WERI-Rb-1 (cell line): ENCODE results near the gene SFXN3.

ENCODE experiments used
- DNase-seq: peaks from one replicate; pipeline ENCODE4 v3.0.0-alpha.2; 2020
- H3K27ac ChIP-seq: fragments of 250-450 bp; sonication (Bioruptor Pico); 2 replicates; pipeline ENCODE4 v1.5.1; 2020; ENCODE audit warnings: mild to moderate bottlenecking, moderate library complexity
- H3K27me3 ChIP-seq: fragments of 250-450 bp; sonication (Bioruptor Pico); 2 replicates; pipeline ENCODE4 v1.5.1; 2021; ENCODE audit warnings: mild to moderate bottlenecking, low read depth, moderate library complexity; ENCODE audit not compliant: insufficient read depth, severe bottlenecking
- H3K36me3 ChIP-seq: fragments of 250-450 bp; sonication (Bioruptor Pico); 2 replicates; pipeline ENCODE4 v1.5.1; 2020; ENCODE audit warnings: mild to moderate bottlenecking, moderate library complexity
- H3K4me3 ChIP-seq: 2 replicates; pipeline ENCODE4 v1.5.1; 2011; ENCODE audit warnings: low read depth, mild to moderate bottlenecking, control low read depth, low read length
- H3K9me3 ChIP-seq: fragments of 250-450 bp; sonication (Bioruptor Pico); 2 replicates; pipeline ENCODE4 v1.5.1; 2021; ENCODE audit warnings: mild to moderate bottlenecking, moderate library complexity; ENCODE audit not compliant: severe bottlenecking
- CTCF ChIP-seq: IDR thresholded peaks from 2 replicates; pipeline ENCODE4 v1.5.1; 2011; ENCODE audit warnings: low read depth, mild to moderate bottlenecking, control low read depth, inconsistent platforms, low read length

The SFXN3 gene

GRCh38 chr10:101063548-101064414, 32.7 kb downstream of the SFXN3 start:
- Histone ChIP-seq H3K27me3 (no peaks in the 10 kb centered on the region), H3K9me3 (no peaks in the 10 kb centered on the region), H3K27ac (no peak overlapping the region), H3K36me3 (no peaks in the 10 kb centered on the region), H3K4me3 (no peak overlapping the region)
- DNase-seq = peak; percentile 45
- no peak for TF ChIP-seq CTCF

GRCh38 chr10:101064415-101065030, 33.5 kb downstream of the SFXN3 start:
- TF ChIP-seq CTCF = no peak
- no peaks in the 10 kb centered on the region for H3K36me3 ChIP-seq
- DNase-seq = no peak
- no peak overlapping the region for H3K27ac ChIP-seq
- no peaks in the 10 kb centered on the region for H3K27me3 ChIP-seq
- H3K9me3 ChIP-seq = no peaks in the 10 kb centered on the region
- no peak overlapping the region for H3K4me3 ChIP-seq

- DNase-seq = peak; percentile 34
- TF ChIP-seq CTCF = no peak
- Histone ChIP-seq H3K4me3 (peak overlapping the region; percentile 68), H3K36me3 (no peaks in the 10 kb centered on the region), H3K27ac (peak overlapping the region; percentile 36; the same call in 1 of the 2 replicates), H3K27me3 (no peaks in the 10 kb centered on the region), H3K9me3 (no peaks in the 10 kb centered on the region)
These were observed 34.6 kb downstream of the SFXN3 start for GRCh38 chr10:101065481-101066145.

- peak; percentile 92 for DNase-seq
- TF ChIP-seq CTCF = peak; percentile 84
- no peaks in the 10 kb centered on the region for H3K27me3 ChIP-seq
- H3K36me3 ChIP-seq = no peaks in the 10 kb centered on the region
- peak overlapping the region; percentile 36 for H3K27ac ChIP-seq
- H3K4me3 ChIP-seq = peak overlapping the region; percentile 68
- no peaks in the 10 kb centered on the region for H3K9me3 ChIP-seq
These were observed 35.3 kb downstream of the SFXN3 start for GRCh38 chr10:101066146-101066895.

- H3K36me3 ChIP-seq = no peaks in the 10 kb centered on the region
- no peaks in the 10 kb centered on the region for H3K9me3 ChIP-seq
- no peak for TF ChIP-seq CTCF
- DNase-seq = peak; percentile 29
- H3K27ac ChIP-seq = no peak overlapping the region
- H3K27me3 ChIP-seq = no peaks in the 10 kb centered on the region
- H3K4me3 ChIP-seq = peak overlapping the region; percentile 68
These were observed 35.9 kb downstream of the SFXN3 start for GRCh38 chr10:101066896-101067355.
